ENCODE measurements around the gene KRTAP5-5.
A peak's percentile ranks its signal among the peaks of the same experiment; 100 is the strongest.
"Not testable (repeated sequence)": the region's sequence is repeated elsewhere in the genome, so short reads cannot be mapped to it uniquely, and the experiment has no call there.

Gene KRTAP5-5

GRCh38 chr11:1629326-1630185 is at the start of gene KRTAP5-5:
KRTAP5-5 (plus strand) TSS chr11:1629775; CDS start chr11:1629841, 66 bp downstream.
- no peak for DNase-seq

- DNase-seq = no peak
Measured at GRCh38 chr11:1581976-1582375, 47.6 kb upstream of the KRTAP5-5 start.

DNA sequence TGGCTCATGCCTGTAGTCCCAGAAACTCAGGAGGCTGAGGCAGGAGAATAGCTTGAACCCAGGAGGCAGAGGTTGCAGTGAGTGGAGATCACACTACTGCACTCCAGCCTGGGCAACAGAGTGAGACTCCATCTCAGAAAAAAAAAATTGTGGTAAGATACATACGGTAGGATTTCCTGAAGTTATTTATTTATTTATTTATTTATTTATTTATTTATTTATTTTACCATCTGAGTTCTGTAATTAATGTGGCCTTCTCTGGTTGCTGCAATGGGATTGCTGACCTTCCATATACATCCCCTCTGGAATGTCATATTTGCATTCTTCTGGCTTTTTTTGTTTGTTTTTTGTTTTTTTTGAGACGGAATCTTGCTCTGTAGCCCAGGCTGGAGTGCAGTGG is 46.7 kb upstream of the KRTAP5-5 start:
- DNase-seq = not testable (repeated sequence)

DNA sequence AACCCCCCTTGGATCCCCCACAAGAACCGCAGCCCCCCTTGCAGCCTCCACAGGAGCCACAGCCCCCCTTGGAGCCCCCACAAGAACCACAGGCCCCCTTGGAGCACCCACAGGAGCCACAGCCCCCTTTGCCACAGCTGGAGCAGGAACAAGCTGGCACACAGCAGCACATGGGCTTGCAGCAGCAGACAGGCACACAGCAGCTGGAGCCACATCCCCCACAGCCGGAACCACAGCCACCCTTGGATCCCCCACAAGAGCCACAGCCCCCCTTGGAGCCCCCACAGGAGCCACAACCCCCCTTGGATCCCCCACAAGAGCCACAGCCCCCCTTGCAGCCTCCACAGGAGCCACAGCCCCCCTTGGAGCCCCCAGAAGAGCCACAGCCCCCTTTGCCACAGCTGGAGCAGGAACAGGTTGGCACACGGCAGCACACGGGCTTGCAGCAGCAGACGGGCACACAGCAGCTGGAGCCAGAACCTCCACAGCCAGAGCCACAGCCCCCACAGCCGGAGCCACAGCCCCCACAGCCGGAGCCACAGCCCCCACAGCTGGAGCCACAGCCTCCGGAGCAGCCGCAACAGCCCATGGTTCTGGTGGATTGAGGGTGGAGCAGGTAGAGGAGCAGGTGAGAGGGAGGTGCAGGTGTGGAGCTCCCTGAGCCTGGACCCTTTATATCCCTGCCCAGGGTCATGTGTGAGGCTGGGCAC is 44.8 kb upstream of the KRTAP5-5 start, which contains the start of gene KRTAP5-1:
Gene KRTAP5-1 (minus strand): TSS at position 623 of the 710 bp plus-strand sequence. CDS start 34 bp downstream, at position 589.
- DNase-seq = not testable (repeated sequence)

DNA sequence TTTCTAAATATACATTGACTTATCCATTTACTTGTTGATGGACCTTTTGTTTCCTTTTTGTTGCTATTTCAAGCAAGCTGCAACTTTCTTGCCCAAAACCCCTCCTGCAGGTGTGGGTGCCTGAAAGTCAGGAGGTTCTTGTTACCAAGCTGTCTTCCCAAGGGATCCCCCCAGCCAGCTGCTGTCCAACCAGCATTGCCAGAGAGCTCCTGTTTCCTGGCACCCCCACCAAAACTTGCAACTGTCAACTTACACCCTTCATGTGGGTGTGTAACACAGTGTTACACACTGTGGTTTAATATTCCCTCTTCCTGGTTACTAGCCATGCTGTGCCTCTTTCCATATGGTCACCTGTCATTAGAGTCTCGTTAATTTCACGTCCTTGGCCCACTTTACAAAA is 42.9 kb upstream of the KRTAP5-5 start:
- no peak for DNase-seq

GRCh38 chr11:1589191-1589963 is 40.2 kb upstream of the KRTAP5-5 start:
- not testable (repeated sequence) for DNase-seq

- DNase-seq = no peak
Measured at GRCh38 chr11:1589996-1590395, 39.6 kb upstream of the KRTAP5-5 start.

GRCh38 chr11:1592628-1593027 is 36.9 kb upstream of the KRTAP5-5 start:
- peak; percentile 25 for DNase-seq

- DNase-seq = not testable (repeated sequence)
Measured at GRCh38 chr11:1595994-1596575, 33.5 kb upstream of the KRTAP5-5 start.

GRCh38 chr11:1596576-1597121 is 32.9 kb upstream of the KRTAP5-5 start:
- DNase-seq = not testable (repeated sequence)

DNA sequence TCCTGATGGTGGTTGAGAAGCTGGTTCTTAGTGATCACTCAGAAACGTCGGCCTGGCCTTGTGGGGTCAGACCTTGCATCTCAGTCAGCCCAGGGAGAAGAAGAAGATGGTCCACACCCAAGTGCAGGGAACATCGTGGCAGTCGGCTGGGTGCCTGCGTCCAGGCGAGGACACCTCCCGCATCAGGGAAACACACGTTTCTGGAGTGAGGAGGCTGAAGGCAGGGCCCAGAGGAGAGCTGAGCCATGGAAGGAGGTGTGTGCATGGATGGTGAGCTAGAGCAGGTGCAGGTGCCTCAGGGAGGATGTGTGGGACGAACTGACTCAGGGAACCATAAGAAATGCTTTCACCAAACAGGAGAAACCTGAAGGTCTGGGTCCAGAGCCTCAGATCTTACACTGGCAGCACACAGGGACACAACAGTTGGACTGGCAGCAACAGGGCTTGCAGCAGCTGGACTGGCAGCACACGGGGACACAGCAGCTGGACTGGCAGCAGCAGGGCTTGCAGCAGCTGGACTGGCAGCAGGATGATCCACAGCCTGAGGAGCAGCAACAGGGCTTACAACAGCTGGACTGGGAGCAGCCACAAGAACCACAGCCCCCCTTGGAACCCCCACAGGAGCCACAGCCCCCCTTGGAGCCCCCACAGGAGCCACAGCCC is 32.1 kb upstream of the KRTAP5-5 start:
- no peak for DNase-seq

GRCh38 chr11:1597994-1598380 is 31.6 kb upstream of the KRTAP5-5 start, which contains the start of gene KRTAP5-2:
KRTAP5-2 (minus strand) TSS chr11:1598294; CDS start chr11:1598250, 44 bp downstream.
- no peak for DNase-seq

DNA sequence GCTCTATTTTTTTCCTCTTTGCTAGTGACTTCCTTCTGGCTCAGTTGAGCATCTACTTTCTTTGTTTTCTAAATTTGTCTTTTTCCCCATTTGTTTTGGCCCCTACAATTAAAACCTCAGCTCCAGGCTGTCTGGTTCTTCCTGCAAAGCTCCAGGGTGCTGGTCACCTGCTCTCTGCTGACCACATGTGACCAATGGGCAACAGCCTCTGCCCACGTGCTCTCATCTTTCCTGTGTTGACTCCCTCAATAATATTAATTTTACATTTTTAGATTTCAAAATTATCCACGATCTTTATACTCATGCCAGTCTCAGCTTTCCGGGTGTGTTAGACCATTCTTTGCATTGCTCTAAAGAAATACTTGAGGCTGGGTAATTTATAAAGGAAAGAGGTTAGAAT is 31.2 kb upstream of the KRTAP5-5 start:
- peak; percentile 47 for DNase-seq

DNA sequence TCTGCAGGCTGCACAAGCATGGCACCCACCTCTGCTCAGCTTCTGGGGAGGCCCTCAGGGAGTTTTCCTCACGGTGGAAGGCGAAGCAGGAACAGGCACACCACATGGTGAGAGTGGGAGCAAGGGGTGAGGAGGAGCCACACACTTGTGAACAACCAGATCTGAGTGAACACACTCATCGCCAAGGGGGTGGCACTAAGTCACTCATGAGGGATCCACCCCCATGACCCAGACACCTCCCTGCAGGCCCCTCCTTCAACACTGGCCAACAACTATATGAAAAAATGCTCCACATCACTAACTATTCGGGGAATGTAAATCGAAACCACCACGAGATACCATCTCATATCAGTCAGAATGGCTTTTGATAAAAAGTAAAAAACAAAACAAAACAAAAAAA is 30.8 kb upstream of the KRTAP5-5 start:
- DNase-seq = no peak

GRCh38 chr11:1600626-1601025 is 28.9 kb upstream of the KRTAP5-5 start:
- DNase-seq = no peak

GRCh38 chr11:1601663-1602062 is 27.9 kb upstream of the KRTAP5-5 start:
- DNase-seq = not testable (repeated sequence)

DNA sequence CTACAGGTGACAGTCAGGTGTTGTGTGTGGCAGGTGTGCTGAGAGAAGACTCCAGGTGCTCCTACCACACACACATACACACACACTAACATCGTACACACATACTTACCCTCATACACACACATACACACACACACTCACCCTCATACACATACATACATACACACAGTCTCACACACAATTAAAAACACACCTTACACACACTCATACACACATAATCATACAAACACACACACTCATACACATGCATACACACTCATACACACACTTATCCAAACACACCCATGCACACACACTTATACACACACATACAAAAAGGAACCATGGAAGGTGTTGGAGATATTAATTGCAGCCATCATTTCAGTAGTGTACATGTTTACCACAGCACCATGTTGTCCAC is 25.9 kb upstream of the KRTAP5-5 start:
- DNase-seq = peak; percentile 41

GRCh38 chr11:1604181-1604580 is 25.4 kb upstream of the KRTAP5-5 start:
- no peak for DNase-seq

- no peak for DNase-seq
Measured at GRCh38 chr11:1604711-1605110, 24.9 kb upstream of the KRTAP5-5 start.

- DNase-seq = not testable (repeated sequence)
Measured at GRCh38 chr11:1605923-1606322, 23.7 kb upstream of the KRTAP5-5 start.

- DNase-seq = not testable (repeated sequence)
Measured at GRCh38 chr11:1607156-1607845, 22.3 kb upstream of the KRTAP5-5 start.

Data from NCI-H146 (cell line).